HepG2 (cell line): ENCODE results near the gene CARHSP1. TPM values are rescaled to one million over a fixed set of nuclear protein-coding genes. Genes with fewer than 3 reads are reported as not detected.

Experiments used
- ATAC-seq: fragments of 200-7000 bp; cut with Tn5 transposase; 3 replicates; pipeline ENCODE4 v1.9.1; 2020; ENCODE audit warnings: mild to moderate bottlenecking, moderate library complexity
- BruUV-seq: library from RNA; stranded (reverse); fragments of 400-500 nt; replicated peaks from 2 replicates; lab custom pipeline; 2021; lab: Mats Ljungman, UMichigan
- CTCF ChIA-PET: fragments of 300-600 bp; formaldehyde crosslinking; extraction: SDS; loops from one replicate; lab custom pipeline; 2021; ENCODE audit warnings: low total read pairs, inconsistent platforms, low intra/inter-chr PET ratio; lab: Yijun Ruan, JAX
- POLR2A ChIA-PET: fragments of 350-600 bp; sonication (Branson Sonifier 250); formaldehyde crosslinking; loops from one replicate; lab custom pipeline; 2020; ENCODE audit warnings: antibody characterized with exemption, inconsistent platforms; lab: Yijun Ruan, JAX
- DNase-seq: peaks from one replicate; pipeline ENCODE4 v3.0.0-alpha.2; 2015; ENCODE audit warnings: low spot score
- FAIRE-seq: peaks from 3 replicates; lab custom pipeline; 2011; peaks lifted over from hg19 to GRCh38; lab: Jason Lieb, UNC
- H2AFZ ChIP-seq: one replicate; pipeline ENCODE4 v1.6.1; 2011; ENCODE audit warnings: low read length, inconsistent platforms
- H3K27ac ChIP-seq: fragments of 300-600 bp; 3 replicates; pipeline ENCODE4 v1.8.0; 2011; ENCODE audit warnings: mixed run types, mild to moderate bottlenecking, mixed read lengths, low read length, inconsistent platforms; ENCODE audit not compliant: insufficient read depth; ENCODE audit errors: extremely low read length
- H3K27me3 ChIP-seq, 2 experiments: fragments of 200-600 bp in 1 of 2; 2 replicates in 1 of 2; 3 replicates in 1 of 2; pipeline versions ENCODE4 v1.6.0 to v1.8.0; 2011; ENCODE audit warnings: low read length in 2 of 2, mild to moderate bottlenecking in 2 of 2, moderate library complexity in 2 of 2, inconsistent platforms in 1 of 2; ENCODE audit not compliant: insufficient read depth in 2 of 2, control insufficient read depth in 1 of 2
- H3K36me3 ChIP-seq, 2 experiments: fragments of 200-600 bp in 1 of 2; replicated peaks in 1 of 2; 2 replicates in 1 of 2; 3 replicates in 1 of 2; pipeline versions ENCODE4 v1.5.1 to v1.8.0; 2011; ENCODE audit warnings: low read length in 2 of 2, inconsistent platforms in 1 of 2; ENCODE audit not compliant: insufficient read depth in 2 of 2, control insufficient read depth in 1 of 2
- H3K4me1 ChIP-seq: 2 replicates; pipeline ENCODE4 v1.5.1; 2012; ENCODE audit warnings: low read length, inconsistent platforms; ENCODE audit not compliant: insufficient read depth
- H3K4me2 ChIP-seq: 2 replicates; pipeline ENCODE4 v1.6.0; 2011; ENCODE audit warnings: low read depth, low read length, inconsistent platforms
- H3K4me3 ChIP-seq, 3 experiments: fragments of 200-600 bp in 1 of 3; sonication (generic), shearing (Covaris generic) in 1 of 3; replicated peaks in 1 of 3; 2 replicates each; pipeline ENCODE4 v1.5.1; 2011 to 2016; ENCODE audit warnings: low read length in 3 of 3, inconsistent platforms in 2 of 3, low read depth in 2 of 3, mild to moderate bottlenecking in 2 of 3, control low read depth in 1 of 3, mixed read lengths in 1 of 3; ENCODE audit not compliant: insufficient read depth in 1 of 3
- H3K79me2 ChIP-seq: one replicate; pipeline ENCODE4 v1.6.1; 2011; ENCODE audit warnings: low read length, inconsistent platforms; ENCODE audit not compliant: insufficient read depth
- H3K9ac ChIP-seq: 2 replicates; pipeline ENCODE4 v1.6.0; 2011; ENCODE audit warnings: mild to moderate bottlenecking, low read depth, low read length, inconsistent platforms; ENCODE audit not compliant: insufficient read depth
- H3K9me3 ChIP-seq: 2 replicates; pipeline ENCODE4 v1.5.1; 2012; ENCODE audit warnings: mild to moderate bottlenecking, low read length
- H4K20me1 ChIP-seq: 2 replicates; pipeline ENCODE4 v1.6.0; 2011; ENCODE audit warnings: inconsistent platforms, mild to moderate bottlenecking, low read length, moderate library complexity; ENCODE audit not compliant: insufficient read depth
- AFF4 ChIP-seq: sonication (generic); formaldehyde crosslinking; IDR thresholded peaks from 2 replicates; pipeline ENCODE4 v1.4.0; 2020; ENCODE audit warnings: missing genetic modification reagents
- AGO2 ChIP-seq: fragments of 200-400 bp; formaldehyde crosslinking; optimal IDR thresholded peaks from 2 replicates; pipeline ENCODE3; 2017; ENCODE audit warnings: mild to moderate bottlenecking, low read depth, low read length, moderate library complexity
- HNRNPL ChIP-seq: fragments of 200-400 bp; formaldehyde crosslinking; IDR thresholded peaks from 2 replicates; pipeline ENCODE4 v1.6.1; 2017; ENCODE audit warnings: mild to moderate bottlenecking, low read depth, low read length
- MYC ChIP-seq: sonication (generic); formaldehyde crosslinking; IDR thresholded peaks from 2 replicates; pipeline ENCODE4 v1.9.0; 2021; ENCODE audit warnings: missing genetic modification reagents, borderline replicate concordance
- NFE2 ChIP-seq: sonication (generic); formaldehyde crosslinking; IDR thresholded peaks from 2 replicates; pipeline ENCODE4 v1.4.0; 2020; ENCODE audit warnings: missing genetic modification reagents
- PHF21A ChIP-seq: sonication (generic); formaldehyde crosslinking; IDR thresholded peaks from 2 replicates; pipeline ENCODE4 v1.5.0; 2020; ENCODE audit warnings: mild to moderate bottlenecking, missing genetic modification reagents
- RBAK ChIP-seq: sonication (generic); formaldehyde crosslinking; IDR thresholded peaks from 2 replicates; pipeline ENCODE4 v1.5.1; 2020; ENCODE audit warnings: mild to moderate bottlenecking, missing genetic modification reagents
- SP1 ChIP-seq, 2 experiments: fragments of 450-650 bp in 1 of 2; sonication (generic) in 1 of 2; formaldehyde crosslinking in 1 of 2; IDR thresholded peaks; 2 replicates each; pipeline versions ENCODE4 v1.4.0 to v1.6.1; 2016 to 2020; ENCODE audit warnings: missing genetic modification reagents in 1 of 2
- TCF12 ChIP-seq, 2 experiments: fragments of 450-650 bp in 1 of 2; sonication (generic) in 1 of 2; formaldehyde crosslinking in 1 of 2; IDR thresholded peaks; 2 replicates each; pipeline versions ENCODE4 v1.6.1 to v1.8.0; 2017 to 2022; ENCODE audit warnings: antibody characterized with exemption in 1 of 2, mild to moderate bottlenecking in 1 of 2, missing genetic modification reagents in 1 of 2, moderate library complexity in 1 of 2
- TRAFD1 ChIP-seq: sonication (generic); formaldehyde crosslinking; IDR thresholded peaks from 2 replicates; pipeline ENCODE4 v1.5.1; 2020; ENCODE audit warnings: missing genetic modification reagents, mild to moderate bottlenecking, borderline replicate concordance
- YEATS4 ChIP-seq: sonication (generic); formaldehyde crosslinking; IDR thresholded peaks from 2 replicates; pipeline ENCODE4 v1.4.0; 2020; ENCODE audit warnings: missing genetic modification reagents, borderline replicate concordance
- ZFP37 ChIP-seq: sonication (generic); formaldehyde crosslinking; IDR thresholded peaks from 2 replicates; pipeline ENCODE4 v1.4.0; 2020; ENCODE audit warnings: missing genetic modification reagents, borderline replicate concordance
- ZKSCAN8 ChIP-seq: IDR thresholded peaks from 2 replicates; pipeline ENCODE4 v1.6.1; 2016; ENCODE audit warnings: borderline replicate concordance, missing genetic modification reagents, missing compliant biosample characterization
- ZNF143 ChIP-seq: sonication (generic); formaldehyde crosslinking; IDR thresholded peaks from 2 replicates; pipeline ENCODE4 v1.4.0; 2020; ENCODE audit warnings: missing genetic modification reagents
- ZNF430 ChIP-seq: sonication (generic); formaldehyde crosslinking; IDR thresholded peaks from 2 replicates; pipeline ENCODE4 v1.9.0; 2021; ENCODE audit warnings: mild to moderate bottlenecking, missing genetic modification reagents
- ZNF530 ChIP-seq: sonication (generic); formaldehyde crosslinking; IDR thresholded peaks from 2 replicates; pipeline ENCODE4 v1.5.0; 2020; ENCODE audit warnings: low read depth, mild to moderate bottlenecking, missing genetic modification reagents
- ZNF75D ChIP-seq: sonication (generic); formaldehyde crosslinking; IDR thresholded peaks from 2 replicates; pipeline ENCODE4 v1.8.1; 2023; ENCODE audit warnings: missing genetic modification reagents, mild to moderate bottlenecking, borderline replicate concordance
- ZSCAN29 ChIP-seq: sonication (generic); formaldehyde crosslinking; conservative IDR thresholded peaks from 2 replicates; pipeline ENCODE4 v1.4.0; 2020; ENCODE audit warnings: mild to moderate bottlenecking, missing genetic modification reagents
- WGBS: methylation state at CpG from one replicate; pipeline ENCODE4 v1.1.6; 2017; ENCODE audit warnings: low lambda C conversion rate; 5-methylcytosine and 5-hydroxymethylcytosine counted together
- in situ Hi-C: cut with HindIII; loops from 2 replicates; pipeline ENCODE4 v1.10.0; 2017; ENCODE audit warnings: low pct_unique_long_range_greater_than_20kb; ENCODE audit not compliant: extremely low pct_ligation_motif_present
- intact Hi-C: fragments of 100-400 bp; cut with micrococcal nuclease; formaldehyde crosslinking; loops from one replicate; pipeline ENCODE4 v1.10.0; 2022; ENCODE audit not compliant: unreplicated experiment
- polyA plus RNA-seq, 8 experiments: library from polyadenylated mRNA; depleted of rRNA in 3 of 8; stranded (reverse) in 7 of 8; unstranded in 1 of 8; fragments of >200 nt; fragmentation: Illumina TruSeq in 4 of 8; extraction: Trizol in 4 of 8; gene quantifications; 2 replicates each; pipeline versions ENCODE4 v1.2.1 to v1.2.3, GENCODE V29; 2011 to 2016; ENCODE audit warnings: low read depth in 4 of 8, missing spikeins in 1 of 8, mixed read lengths in 1 of 8; ENCODE audit not compliant: insufficient read depth in 1 of 8
- total RNA-seq, 5 experiments: library from RNA; depleted of rRNA; stranded (reverse); fragments of >200 nt; fragmentation: Illumina TruSeq; extraction: Trizol; gene quantifications; 2 replicates each; pipeline ENCODE4 v1.2.3, GENCODE V29; 2016; ENCODE audit warnings: low read depth in 1 of 5

Gene CARHSP1
- total and polyA plus RNA-seq, 2 of the 13 experiments (the other 11 are each of a cell fraction or from before 2014, with no cell fraction given) = 173 to 345 TPM

GRCh38 chr16:8864480-8865110 lies 4.2 kb downstream of the CARHSP1 start:
- intact Hi-C loops (loop anchor here (5.0 kb wide), 2 partner anchors 187 to 228 kb away; partner anchors contain the start of gene HAPSTR1), in situ Hi-C loops (no loop called here)
- ChIA-PET POLR2A (interaction anchor here (0.9 to 10.4 kb wide), 13 partner anchors 9 to 227 kb away, joined by 3 to 235 read pairs (median 7); partner anchors contain the start of genes HAPSTR1, LITAFD, PMM2 and TMEM186), CTCF (interaction anchor here (1.4 to 1.9 kb wide), 2 partner anchors 9 to 16 kb away, joined by 7 to 14 read pairs; no protein-coding TSS in a partner anchor)
- DNase-seq (no peak), ATAC-seq (no peak), FAIRE-seq (no peak)
- Histone ChIP-seq H3K79me2 (peaks cover 86% of the 10 kb centered on the region), H2AFZ (no peak overlapping the region), H3K9me3 (no peaks in the 10 kb centered on the region), H3K4me2 (peak overlapping the region; percentile 91), H3K4me3 (peak overlapping the region; percentile 2 to 45 (median 22); a peak in 5 of 6 replicates), H3K27me3 (no peaks in the 10 kb centered on the region; a peak in 1 of 5 replicates), H4K20me1 (peaks cover 51% of the 10 kb centered on the region; the same call in 1 of the 2 replicates), H3K4me1 (peaks cover 77% of the 10 kb centered on the region), H3K27ac (peak overlapping the region; percentile 95), H3K36me3 (no peaks in the 10 kb centered on the region; a peak in 1 of 5 replicates), H3K9ac (peak overlapping the region; percentile 23)
- no TSS peak for BruUV-seq
- WGBS = 49% methylated on average over 13 of the region's 13 CpGs
- TF ChIP-seq ZNF530 (CRISPR knock-in tag) (no peak), ZSCAN29 (no peak), YEATS4 (CRISPR knock-in tag) (no peak), TCF12 (IDR thresholded peaks at IDR 0.05) (no peak), TCF12 (CRISPR knock-in tag; IDR thresholded peaks at IDR 0.05) (no peak), ZNF430 (CRISPR knock-in tag) (no peak), SP1 (IDR thresholded peaks at IDR 0.05) (no peak), SP1 (CRISPR knock-in tag; IDR thresholded peaks at IDR 0.05) (0 out of 2 replicates have a peak, but pooled peaks have one; percentile 33), HNRNPL (peak; percentile 60; the same call in 1 of the 2 replicates), TRAFD1 (0 out of 2 replicates have a peak, but pooled peaks have one; percentile 87), ZFP37 (no peak), AFF4 (CRISPR knock-in tag) (no peak), PHF21A (no peak), ZNF75D (CRISPR knock-in tag) (no peak), AGO2 (peak; percentile 94), MYC (peak; percentile 30; the same call in 1 of the 2 replicates), NFE2 (CRISPR knock-in tag) (no peak), ZKSCAN8 (CRISPR knock-in tag) (no peak), ZNF143 (peak; percentile 50; the same call in 1 of the 2 replicates), RBAK (CRISPR knock-in tag) (no peak)
